HL-60/S4 treated with retinoic acid at 250 ng/mL for 4 days and 3 days (cell line): ENCODE measurements around the gene MYLK2.

Experiments
- in situ Hi-C: fragments of 300-500 bp; cut with MboI; formaldehyde crosslinking; loops from 2 replicates; pipeline ENCODE4 v1.7.0; 2022; ENCODE audit warnings: low sequenced_read_pairs

MYLK2 gene

GRCh38 chr20:31869673-31869941 is 50.5 kb downstream of the MYLK2 start:
- in situ Hi-C loops, result loop anchor here (10.0 kb wide), 1 partner anchor 215 kb away; no protein-coding TSS in a partner anchor

DNA sequence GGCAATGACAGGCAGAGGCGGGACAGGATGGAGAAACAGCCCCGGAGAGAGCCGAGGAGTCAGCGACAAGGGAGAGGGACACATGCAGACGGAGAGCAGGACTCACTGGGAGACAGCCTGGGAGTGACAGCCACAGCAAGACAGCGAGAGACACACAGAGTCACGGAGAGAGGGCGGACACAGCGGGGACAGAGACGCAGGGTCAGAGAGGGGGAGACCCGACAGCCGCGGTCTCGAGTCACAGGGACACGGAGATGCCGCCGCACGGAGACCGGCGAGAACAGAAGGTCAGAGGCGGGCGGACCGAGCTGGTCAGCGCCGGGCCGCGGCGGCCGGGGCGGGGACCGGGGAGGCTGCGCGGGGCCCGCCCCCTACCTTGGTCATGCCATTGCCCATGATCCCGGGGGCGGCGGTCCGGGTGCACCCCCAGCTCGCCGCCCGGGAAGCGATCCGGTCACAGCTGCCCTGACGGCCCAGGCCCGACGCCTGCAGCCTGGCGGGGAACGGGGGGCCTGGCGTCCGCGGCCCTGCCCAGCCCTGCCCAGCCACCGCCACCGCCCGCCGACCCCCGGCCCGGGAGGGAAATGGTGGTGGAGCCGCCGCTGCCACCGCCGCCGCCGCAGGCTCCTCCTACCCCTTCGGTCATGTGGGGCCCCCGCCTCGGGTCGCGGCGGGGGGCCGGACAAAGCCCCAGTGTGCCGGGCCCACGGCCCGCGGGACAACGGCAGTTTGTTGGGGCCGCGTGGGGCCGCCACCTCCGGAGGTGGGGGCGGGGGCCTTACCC is 51.0 kb downstream of the MYLK2 start, which contains the start of the genes DUSP15 and TTLL9:
Gene DUSP15, minus strand, starts transcription at position 586 of the 784 bp plus-strand sequence. Its CDS starts 190 bp downstream, at position 396.
Gene TTLL9, plus strand, starts transcription at position 693 of the 784 bp plus-strand sequence. CDS start 493 bp downstream, outside the sequence.
- in situ Hi-C loops, result loop anchor here (10.0 kb wide), 1 partner anchor 215 kb away; no protein-coding TSS in a partner anchor

DNA sequence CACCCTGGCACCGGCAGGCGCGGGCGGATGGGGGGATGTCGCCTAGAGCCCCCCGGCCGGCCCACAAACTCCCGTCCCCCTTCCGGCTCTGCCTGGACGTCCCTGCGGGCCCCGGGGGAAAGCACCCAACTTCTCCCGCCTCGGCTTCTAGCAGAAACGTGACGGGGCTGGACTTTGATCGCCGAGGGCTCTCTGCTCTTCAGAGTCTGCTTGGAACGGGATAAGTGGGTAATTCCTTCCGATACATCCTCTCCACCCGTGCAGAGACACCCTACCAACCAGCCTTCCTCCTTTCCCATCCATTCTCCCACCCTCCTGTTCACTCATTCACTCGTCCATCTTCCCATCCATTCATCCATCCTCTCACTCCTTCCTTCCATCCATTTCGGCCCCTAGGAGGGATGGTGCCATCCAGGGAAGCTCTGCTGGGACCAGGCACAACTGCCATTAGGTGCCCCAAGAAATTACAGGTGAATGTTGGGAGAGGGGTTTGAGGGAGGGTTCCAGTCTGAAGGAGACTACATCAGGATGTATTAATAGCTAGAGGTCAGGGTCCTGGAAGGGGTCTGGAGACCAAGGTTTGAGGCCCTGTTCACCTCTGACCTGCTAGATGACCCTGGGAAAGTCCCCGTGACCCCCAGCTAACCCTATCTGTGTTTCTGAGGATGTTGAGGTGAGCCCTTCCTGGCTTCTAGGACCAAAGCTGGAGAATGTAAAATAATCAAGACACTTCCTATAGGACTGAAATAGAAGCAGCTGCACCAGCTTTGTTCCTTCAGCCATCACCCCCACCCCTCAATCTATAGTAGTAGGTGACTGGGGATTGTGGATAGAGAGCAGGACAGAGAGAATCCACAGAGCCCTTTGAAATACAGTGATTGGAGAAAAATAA is 51.8 kb downstream of the MYLK2 start:
- in situ Hi-C loops, result no loop called here

GRCh38 chr20:31871618-31871954 is 52.4 kb downstream of the MYLK2 start:
- in situ Hi-C loops, result no loop called here

DNA sequence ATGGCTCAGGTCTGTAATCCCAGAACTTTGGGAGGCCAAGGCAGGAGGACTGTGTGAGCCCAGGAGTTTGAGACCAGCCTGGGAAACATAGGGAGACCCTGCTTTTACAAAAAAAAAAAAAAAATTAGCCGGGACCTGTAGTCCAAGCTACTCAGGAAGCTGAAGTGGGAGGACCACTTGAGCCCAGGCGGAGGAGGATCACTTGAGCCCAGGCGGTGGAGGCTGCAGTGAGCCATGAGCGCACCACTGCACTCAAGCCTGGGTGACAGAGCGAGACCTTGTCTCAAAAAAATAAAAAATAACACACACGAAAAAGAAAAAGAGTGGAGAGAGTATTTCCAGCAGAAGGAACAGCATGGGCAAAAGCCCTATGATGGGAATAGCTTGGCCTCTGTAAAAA is 53.2 kb downstream of the MYLK2 start:
- in situ Hi-C loops, result no loop called here

GRCh38 chr20:31875671-31876070 is 56.5 kb downstream of the MYLK2 start:
- in situ Hi-C loops, result no loop called here

DNA sequence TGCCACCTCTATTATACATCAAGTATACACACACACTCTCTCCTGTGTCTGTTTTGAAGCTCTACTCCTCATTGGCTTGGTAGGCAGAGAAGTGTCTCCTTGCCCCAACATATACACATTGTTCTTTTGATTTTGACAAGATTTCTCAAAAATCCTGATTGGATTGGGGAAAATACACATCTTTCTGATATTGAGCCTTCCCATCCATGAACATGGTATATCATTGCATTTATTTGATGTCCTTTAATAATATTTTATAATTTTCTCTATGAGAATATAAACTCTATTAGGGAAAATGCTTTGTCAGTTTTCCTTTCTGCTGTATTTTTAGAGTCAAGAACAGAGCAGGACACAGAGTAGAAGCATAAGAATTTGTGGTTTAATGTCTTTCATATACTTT is 58.5 kb downstream of the MYLK2 start:
- in situ Hi-C loops, result no loop called here

DNA sequence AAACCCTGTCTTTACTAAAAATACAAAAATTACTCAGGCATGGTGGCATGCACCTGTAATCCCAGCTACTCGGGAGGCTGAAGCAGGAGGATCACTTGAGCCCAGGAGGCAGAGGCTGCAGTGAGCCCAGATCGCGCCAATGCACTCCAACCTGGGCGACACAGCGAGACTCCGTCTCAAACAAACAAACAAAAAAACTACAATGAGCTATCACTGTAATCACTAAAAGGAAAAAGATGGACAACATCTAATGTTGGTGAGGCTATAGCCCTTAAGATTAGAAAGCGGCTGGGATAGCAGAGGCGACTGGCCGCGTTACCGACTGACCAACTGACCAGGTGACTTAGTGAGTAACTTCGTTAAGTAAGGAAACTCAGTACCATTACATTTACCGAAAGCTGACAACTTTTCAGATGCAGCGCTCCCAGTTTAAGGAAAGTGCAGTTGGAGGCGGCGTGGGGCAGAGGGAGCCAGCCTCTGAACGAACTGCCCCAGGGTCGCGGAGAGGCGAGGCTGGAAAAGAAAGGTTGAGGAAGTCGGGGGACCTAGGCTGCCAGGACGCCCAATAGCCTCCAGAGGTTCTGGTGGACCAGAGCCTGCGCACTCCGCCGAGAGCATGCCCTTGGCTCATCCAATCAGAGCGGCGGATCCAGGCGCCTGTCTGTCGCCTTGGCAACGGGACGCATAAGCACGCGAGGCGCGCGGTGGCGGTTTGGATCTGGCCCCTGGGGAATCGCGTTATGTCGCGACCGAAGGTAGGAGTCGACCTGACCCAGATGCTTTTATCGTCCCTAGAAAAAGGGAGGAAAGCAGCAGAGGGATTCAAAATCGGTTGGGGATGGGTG is 60.2 kb downstream of the MYLK2 start:
- in situ Hi-C loops, result no loop called here

DNA sequence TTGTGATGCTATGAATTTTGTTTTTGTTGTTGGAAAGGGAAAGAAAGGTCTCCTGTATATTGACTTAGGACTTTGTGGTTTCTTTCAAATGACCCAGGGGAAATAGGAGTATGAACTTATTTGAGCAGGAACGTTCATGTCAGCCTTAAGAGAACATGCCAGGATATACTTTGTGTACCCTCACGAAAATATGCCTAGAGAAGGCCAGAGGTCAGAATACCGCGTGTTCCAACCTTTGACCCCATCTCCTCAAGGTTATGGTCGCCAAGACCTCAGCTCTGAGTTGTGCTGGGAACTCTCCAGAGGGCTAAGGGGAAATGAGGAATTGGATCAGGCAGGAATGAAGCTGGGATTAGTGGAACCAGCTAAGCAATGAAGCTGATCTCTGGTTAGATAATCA is 62.8 kb downstream of the MYLK2 start:
- in situ Hi-C loops, result no loop called here

GRCh38 chr20:31883829-31884228 is 64.7 kb downstream of the MYLK2 start:
- in situ Hi-C loops, result no loop called here
